Measurements from ENCODE around the gene ZNF99.
"Not testable (repeated sequence)": the region's sequence is repeated elsewhere in the genome, so short reads cannot be mapped to it uniquely, and the experiment has no call there.

The ZNF99 gene

GRCh38 chr19:22783651-22784410, at the start of gene ZNF99:
Gene ZNF99, minus strand, starts transcription at chr19:22784151. Its CDS starts 135 bp downstream, at chr19:22784016.
- peak; percentile 82 for DNase-seq

GRCh38 chr19:22832031-22832762, 48.2 kb upstream of the ZNF99 start, which contains the start of gene ZNF723:
Gene ZNF723, plus strand, starts transcription at chr19:22832291. Its CDS starts 89 bp downstream, at chr19:22832380.
- no peak for DNase-seq

- DNase-seq, result no peak
Measured at GRCh38 chr19:22831211-22831610, 47.3 kb upstream of the ZNF99 start.

- no peak for DNase-seq
Measured at GRCh38 chr19:22814124-22814523, 30.2 kb upstream of the ZNF99 start.

- DNase-seq, result no peak
Measured at GRCh38 chr19:22807061-22807835, 23.3 kb upstream of the ZNF99 start.

GRCh38 chr19:22806418-22806817, 22.5 kb upstream of the ZNF99 start:
- DNase-seq, result no peak

- DNase-seq, result no peak
Measured at GRCh38 chr19:22797040-22797439, 13.1 kb upstream of the ZNF99 start.

DNA sequence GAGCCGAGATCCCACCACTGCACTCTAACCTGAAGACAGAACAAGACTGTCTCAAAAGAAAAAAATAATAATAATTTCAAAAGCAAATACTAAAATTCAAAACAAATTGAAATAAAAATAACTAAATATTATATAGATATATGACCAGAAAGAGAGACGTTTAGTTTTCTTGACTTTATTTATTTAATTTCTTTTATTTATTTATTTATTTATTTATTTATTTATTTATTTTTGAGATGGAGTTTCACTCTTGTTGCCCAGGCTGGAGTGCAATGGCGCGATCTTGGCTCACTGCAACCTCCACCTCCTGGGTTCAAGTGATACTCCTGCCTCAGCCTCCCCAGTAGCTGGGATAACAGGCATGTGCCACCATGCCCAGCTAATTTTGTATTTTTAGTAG, 8.9 kb upstream of the ZNF99 start:
- DNase-seq, result not testable (repeated sequence)

DNA sequence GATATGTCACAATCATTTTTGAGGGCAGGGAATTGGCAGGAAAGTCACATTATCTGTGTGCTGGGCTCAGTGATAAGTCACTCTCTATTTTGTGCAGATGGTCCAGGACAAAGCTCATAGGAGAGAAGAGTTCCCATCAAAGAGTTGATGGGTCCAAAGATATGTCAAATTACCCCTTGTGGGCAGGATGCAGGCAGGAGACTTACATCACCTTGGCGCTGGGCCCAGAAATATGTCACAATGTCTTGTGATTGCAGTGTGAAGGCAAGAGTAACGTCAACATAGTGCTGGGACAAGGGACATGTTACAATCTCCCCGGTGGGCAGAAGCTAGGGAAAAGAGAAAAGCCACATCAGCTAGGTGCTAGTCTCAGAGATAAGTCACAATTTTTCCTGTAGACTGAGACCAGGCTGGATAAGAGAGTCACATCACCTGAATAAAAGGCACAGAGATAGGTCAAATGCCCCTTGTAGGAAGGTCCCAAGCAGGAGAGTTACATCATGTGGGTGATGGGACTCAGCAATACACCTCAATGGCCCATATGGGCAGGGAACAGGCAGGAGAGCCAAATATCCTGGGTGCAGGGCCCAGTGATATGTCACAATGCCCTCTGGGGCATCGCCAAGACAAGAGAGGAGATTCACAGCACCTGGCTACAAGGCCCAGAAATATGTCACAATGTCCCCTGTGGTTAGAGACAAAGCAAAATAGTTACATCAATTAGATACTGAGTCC, 47.9 kb downstream of the ZNF99 start:
- no peak for DNase-seq

GRCh38 chr19:22733691-22734090, 50.3 kb downstream of the ZNF99 start:
- DNase-seq, result no peak

GRCh38 chr19:22728214-22728613, 55.7 kb downstream of the ZNF99 start:
- not testable (repeated sequence) for DNase-seq

DNA sequence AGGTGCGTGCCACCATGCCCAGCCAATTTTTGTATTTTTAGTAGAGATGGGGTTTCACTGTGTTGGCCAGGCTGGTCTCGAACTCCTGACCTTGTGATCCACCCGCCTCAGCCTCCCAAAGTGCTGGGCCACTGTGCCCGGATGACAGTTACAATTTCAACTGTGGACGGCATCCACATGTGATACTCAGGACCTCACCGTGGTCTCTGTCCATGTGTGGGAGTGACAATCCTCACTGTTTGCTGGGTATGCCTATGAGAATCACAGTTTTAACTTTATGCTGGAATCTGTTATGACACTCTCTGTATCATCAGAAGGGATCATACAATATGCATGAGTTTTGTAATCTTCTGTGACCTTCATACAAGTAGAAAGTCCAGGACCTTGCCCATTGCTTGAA, 62.4 kb downstream of the ZNF99 start:
- not testable (repeated sequence) for DNase-seq

DNA sequence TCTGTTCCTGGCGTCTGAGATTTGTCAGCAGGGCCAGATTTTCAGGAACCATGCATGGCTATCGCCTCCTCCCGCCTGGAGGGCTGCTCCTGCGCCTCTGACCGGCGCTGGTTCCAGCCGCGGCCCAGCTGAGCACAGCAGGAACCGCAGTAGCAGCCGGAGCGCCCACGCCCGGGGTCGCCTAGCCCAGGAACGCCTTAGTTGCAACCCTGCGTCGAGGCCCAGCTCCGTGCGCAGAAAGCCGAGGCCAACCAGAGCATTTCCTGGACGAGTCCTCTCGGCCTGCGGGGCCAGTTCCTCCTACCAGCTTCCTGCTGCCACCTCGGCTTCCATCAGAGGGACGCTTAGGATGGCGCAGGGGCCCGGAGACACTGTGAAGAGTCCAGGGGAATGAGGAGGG, 75.0 kb downstream of the ZNF99 start:
- no peak for DNase-seq

DNA sequence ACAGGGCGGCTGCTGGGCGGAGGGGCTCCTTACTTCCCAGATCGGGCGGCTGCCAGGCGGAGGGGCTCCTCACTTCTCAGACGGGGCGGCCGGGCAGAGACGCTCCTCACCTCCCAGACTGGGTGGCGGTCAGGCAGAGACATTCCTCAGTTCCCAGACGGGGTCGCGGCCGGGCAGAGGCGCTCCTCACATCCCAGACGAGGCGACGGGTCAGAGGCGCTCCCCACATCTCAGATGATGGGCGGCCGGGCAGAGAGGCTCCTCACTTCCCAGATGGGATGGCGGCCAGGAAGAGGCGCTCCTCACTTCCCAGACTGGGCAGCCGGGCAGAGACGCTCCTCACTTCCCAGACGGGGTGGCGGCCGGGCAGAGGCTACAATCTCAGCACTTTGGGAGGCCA, 80.9 kb downstream of the ZNF99 start:
- not testable (repeated sequence) for DNase-seq

GRCh38 chr19:22702661-22703060, 81.3 kb downstream of the ZNF99 start:
- not testable (repeated sequence) for DNase-seq

All from eye (tissue), 1 donor.